Cardiac muscle cell (in vitro differentiated cells and primary cell): ENCODE results near the gene ZFP36L2. TPM values are rescaled to one million over a fixed set of nuclear protein-coding genes. Genes with fewer than 3 reads are reported as not detected.
A peak's percentile ranks its signal among the peaks of the same experiment; 100 is the strongest.

Experiments
- DNase-seq, 2 donors: peaks; one replicate each; pipeline versions ENCODE4 v3.0.0 to v3.0.0-alpha.2; 2010 to 2017; ENCODE audit warnings: low read depth in 1 of 2, low spot score in 1 of 2
- H3K27ac ChIP-seq: fragments of 200-600 bp; sonication (generic); 2 replicates; pipeline ENCODE4 v1.5.1; 2016
- H3K27me3 ChIP-seq: fragments of 200-600 bp; sonication (generic); 2 replicates; pipeline ENCODE4 v1.6.0; 2016; ENCODE audit warnings: control low read depth
- H3K36me3 ChIP-seq: fragments of 200-600 bp; sonication (generic); 2 replicates; pipeline ENCODE4 v1.5.1; 2016; ENCODE audit warnings: control low read depth
- H3K4me1 ChIP-seq: fragments of 200-600 bp; sonication (generic); 2 replicates; pipeline ENCODE4 v1.8.1; 2017; ENCODE audit warnings: low read depth, mild to moderate bottlenecking, mixed run types
- H3K4me3 ChIP-seq: fragments of 200-600 bp; sonication (generic); 2 replicates; pipeline ENCODE4 v1.5.1; 2016; ENCODE audit warnings: mild to moderate bottlenecking
- H3K9me3 ChIP-seq: fragments of 200-600 bp; sonication (generic); 2 replicates; pipeline ENCODE4 v1.5.1; 2017; ENCODE audit warnings: low read depth, mild to moderate bottlenecking, control low read depth
- CTCF ChIP-seq: IDR thresholded peaks from 2 replicates; pipeline ENCODE4 v1.5.1; 2012; ENCODE audit warnings: low read depth, mild to moderate bottlenecking, low read length
- polyA plus RNA-seq: library from polyadenylated mRNA; unstranded; fragments of >200 nt; fragmentation: Nextera tagmentation; extraction: Ambion mirVana; gene quantifications from 2 replicates; pipeline ENCODE4 v1.2.1, GENCODE V29; 2016
- total RNA-seq: library from RNA; depleted of rRNA; stranded (reverse); fragments of >200 nt; gene quantifications from 2 replicates; pipeline ENCODE4 v1.2.3, GENCODE V29; 2016

ZFP36L2 gene
- total and polyA plus RNA-seq, 2 experiments from 2014 or later, result 27.6 to 73.9 TPM

GRCh38 chr2:43221763-43222474 is 4.5 kb downstream of the ZFP36L2 start:
- Histone ChIP-seq H3K4me1 (peaks cover 65% of the 10 kb centered on the region), H3K9me3 (no peaks in the 10 kb centered on the region), H3K27me3 (no peaks in the 10 kb centered on the region), H3K4me3 (peak overlapping the region; percentile 84), H3K27ac (peak overlapping the region; percentile 98), H3K36me3 (peaks cover 11% of the 10 kb centered on the region)
- no peak for TF ChIP-seq CTCF
- peak; percentile 91 to 98 for DNase-seq

- Histone ChIP-seq H3K4me3 (peak overlapping the region; percentile 24), H3K4me1 (peaks cover 66% of the 10 kb centered on the region), H3K27ac (peak overlapping the region; percentile 98), H3K9me3 (no peaks in the 10 kb centered on the region), H3K36me3 (peaks cover 11% of the 10 kb centered on the region), H3K27me3 (no peaks in the 10 kb centered on the region)
- peak in 1 of 2 donors; percentile 96 for DNase-seq
- no peak for TF ChIP-seq CTCF
Observed at GRCh38 chr2:43221124-43221762, 5.2 kb downstream of the ZFP36L2 start.

- no peak for TF ChIP-seq CTCF
- H3K27me3 ChIP-seq, result no peaks in the 10 kb centered on the region
- peaks cover 11% of the 10 kb centered on the region for H3K36me3 ChIP-seq
- H3K4me3 ChIP-seq, result peak overlapping the region; percentile 24
- no peaks in the 10 kb centered on the region for H3K9me3 ChIP-seq
- DNase-seq, result no peak
- H3K27ac ChIP-seq, result peak overlapping the region; percentile 98
- H3K4me1 ChIP-seq, result peaks cover 70% of the 10 kb centered on the region
Observed at GRCh38 chr2:43220760-43221123, 5.7 kb downstream of the ZFP36L2 start.

GRCh38 chr2:43220229-43220751 is 6.1 kb downstream of the ZFP36L2 start:
- DNase-seq, result peak in 1 of 2 donors; percentile 52
- H3K4me1 ChIP-seq, result peaks cover 75% of the 10 kb centered on the region
- H3K27me3 ChIP-seq, result no peaks in the 10 kb centered on the region
- no peak for TF ChIP-seq CTCF
- no peaks in the 10 kb centered on the region for H3K9me3 ChIP-seq
- H3K4me3 ChIP-seq, result peak overlapping the region; percentile 24
- peak overlapping the region; percentile 98 for H3K27ac ChIP-seq
- H3K36me3 ChIP-seq, result peaks cover 11% of the 10 kb centered on the region

- H3K9me3 ChIP-seq, result no peaks in the 10 kb centered on the region
- peak; percentile 71 to 86 for DNase-seq
- H3K36me3 ChIP-seq, result peaks cover 8% of the 10 kb centered on the region
- H3K4me3 ChIP-seq, result peak overlapping the region; percentile 24
- H3K27ac ChIP-seq, result peak overlapping the region; percentile 98
- no peaks in the 10 kb centered on the region for H3K27me3 ChIP-seq
- peak; percentile 4 for TF ChIP-seq CTCF
- peaks cover 76% of the 10 kb centered on the region for H3K4me1 ChIP-seq
Observed at GRCh38 chr2:43219383-43220228, 6.8 kb downstream of the ZFP36L2 start.
